GM12873 (cell line): Measurements from ENCODE around the gene STAMBP.

ENCODE experiments used
- TF ChIP-seq, protein P1 (sequence below): IDR thresholded peaks from 2 replicates; pipeline ENCODE4 v1.5.1; 2012; ENCODE audit warnings: low read depth, mild to moderate bottlenecking, moderate library complexity, low read length, control low read depth; ENCODE audit not compliant: insufficient read depth; ENCODE audit errors: missing control alignments

The STAMBP gene

DNA sequence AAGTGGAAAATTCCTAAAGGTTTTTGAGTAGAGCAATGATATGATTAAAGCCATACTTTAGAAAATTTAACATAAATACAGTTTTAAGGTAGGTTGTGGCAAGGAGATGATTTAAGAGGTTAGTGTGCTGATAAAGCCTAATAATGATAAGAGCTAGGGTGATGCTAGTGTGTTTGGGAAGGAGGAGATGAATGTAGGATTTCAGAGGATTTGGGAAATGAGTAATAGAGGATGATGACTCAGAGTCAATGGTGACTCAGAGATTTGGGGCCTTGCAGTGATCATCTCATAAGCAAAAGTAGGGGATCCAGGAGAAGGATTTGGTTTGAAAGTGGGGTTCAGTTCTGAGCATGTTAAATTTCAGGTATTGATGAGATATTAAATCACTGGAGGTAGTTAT, 23.3 kb downstream of the STAMBP start:
- TF ChIP-seq, protein P1, sequence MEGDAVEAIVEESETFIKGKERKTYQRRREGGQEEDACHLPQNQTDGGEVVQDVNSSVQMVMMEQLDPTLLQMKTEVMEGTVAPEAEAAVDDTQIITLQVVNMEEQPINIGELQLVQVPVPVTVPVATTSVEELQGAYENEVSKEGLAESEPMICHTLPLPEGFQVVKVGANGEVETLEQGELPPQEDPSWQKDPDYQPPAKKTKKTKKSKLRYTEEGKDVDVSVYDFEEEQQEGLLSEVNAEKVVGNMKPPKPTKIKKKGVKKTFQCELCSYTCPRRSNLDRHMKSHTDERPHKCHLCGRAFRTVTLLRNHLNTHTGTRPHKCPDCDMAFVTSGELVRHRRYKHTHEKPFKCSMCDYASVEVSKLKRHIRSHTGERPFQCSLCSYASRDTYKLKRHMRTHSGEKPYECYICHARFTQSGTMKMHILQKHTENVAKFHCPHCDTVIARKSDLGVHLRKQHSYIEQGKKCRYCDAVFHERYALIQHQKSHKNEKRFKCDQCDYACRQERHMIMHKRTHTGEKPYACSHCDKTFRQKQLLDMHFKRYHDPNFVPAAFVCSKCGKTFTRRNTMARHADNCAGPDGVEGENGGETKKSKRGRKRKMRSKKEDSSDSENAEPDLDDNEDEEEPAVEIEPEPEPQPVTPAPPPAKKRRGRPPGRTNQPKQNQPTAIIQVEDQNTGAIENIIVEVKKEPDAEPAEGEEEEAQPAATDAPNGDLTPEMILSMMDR, result no peak

DNA sequence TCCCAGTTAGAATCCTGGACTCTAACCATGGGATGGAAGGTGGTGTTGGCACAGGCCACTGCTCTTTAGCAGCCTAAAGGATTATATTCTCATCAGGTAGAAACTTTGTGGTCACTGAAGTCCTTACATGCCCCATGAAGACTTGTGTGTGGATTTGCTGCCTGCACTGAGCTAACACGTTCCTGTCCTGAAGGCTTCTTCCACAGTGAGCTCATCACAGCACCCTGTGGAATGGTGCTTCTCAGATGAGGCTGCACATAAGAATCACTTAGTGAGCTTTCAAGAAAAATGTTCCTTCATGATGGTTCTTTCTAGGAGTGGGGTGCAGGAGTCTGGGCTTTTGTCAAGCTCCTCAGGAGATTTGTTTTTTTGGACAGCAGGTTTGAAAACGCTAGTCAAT, 26.8 kb downstream of the STAMBP start:
- TF ChIP-seq, protein P1, result no peak

DNA sequence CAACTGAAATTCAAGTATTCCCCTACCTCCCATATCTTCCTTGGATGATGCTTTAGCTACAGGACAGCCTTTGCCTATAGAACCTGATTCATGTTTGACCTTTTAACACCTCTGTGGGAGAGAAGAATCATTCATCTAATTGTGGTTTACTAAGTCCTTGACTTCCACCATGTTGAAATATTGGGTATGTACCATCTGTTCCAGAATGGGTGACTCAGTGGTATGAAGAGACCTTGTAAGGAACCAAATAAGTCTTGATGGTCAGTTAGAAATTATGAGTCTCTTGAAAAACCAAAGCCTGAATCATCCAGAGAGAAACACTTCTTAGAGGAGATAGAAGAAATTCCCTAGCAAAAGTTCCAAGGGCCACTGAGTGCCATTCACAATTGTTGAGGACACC, 27.5 kb downstream of the STAMBP start:
- TF ChIP-seq, protein P1, result no peak

DNA sequence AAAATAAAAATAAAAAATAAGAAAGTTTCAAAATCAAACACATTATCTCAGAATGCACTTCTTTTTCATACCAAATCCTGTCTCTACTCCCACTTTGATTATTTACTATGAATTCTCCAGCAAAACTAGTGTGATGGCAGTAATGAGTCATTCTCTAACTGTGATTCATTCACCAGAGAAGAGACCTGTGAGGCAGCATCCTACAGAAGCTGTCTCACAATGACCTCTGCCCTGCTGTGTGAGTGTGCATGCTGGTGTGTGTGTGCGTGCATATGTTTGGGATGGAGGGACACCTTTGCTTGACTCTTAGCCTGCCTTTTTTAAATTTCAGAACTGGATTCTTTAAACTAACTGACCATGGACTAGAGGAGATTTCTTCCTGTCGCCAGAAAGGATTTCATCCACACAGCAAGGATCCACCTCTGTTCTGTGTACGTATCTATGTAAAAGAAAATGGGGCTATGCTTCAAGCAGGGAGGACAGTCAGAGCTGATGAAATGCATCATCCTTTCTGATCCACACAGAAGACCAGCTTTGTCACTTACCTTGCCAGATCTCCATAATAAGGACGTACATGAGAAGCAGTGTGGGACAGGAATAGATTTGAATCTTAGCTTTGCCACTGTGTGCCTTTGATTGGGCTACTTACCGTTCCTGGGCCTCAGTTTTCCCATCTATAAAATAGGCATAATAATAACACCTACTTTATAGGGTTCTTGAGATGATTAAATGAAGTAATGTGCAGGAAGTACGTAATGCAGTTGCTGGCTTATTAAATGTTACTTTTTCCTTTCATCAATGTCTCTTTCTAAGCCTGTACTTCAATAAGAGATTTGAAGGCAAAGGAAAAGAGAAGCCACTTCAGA, 31.2 kb downstream of the STAMBP start:
- TF ChIP-seq, protein P1, result no peak

DNA sequence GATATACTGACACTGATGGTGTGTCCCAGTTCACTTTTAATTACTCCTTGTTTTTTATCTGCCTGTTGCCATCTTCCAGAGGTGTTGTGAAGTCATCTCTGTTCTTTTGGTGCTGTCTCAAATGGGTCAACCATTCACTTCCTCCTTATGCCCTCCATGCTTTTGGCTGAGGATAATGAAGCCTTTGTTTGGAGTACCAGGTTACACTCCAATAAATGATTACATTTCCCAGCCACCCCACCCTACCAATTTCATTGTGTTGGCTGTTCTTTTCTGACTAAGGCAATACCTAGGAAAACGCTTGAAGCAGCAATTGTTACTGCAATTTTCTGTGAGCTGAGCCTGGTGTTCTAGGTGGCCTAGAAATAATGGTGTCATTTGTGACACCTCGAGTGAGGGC, 34.2 kb downstream of the STAMBP start:
- TF ChIP-seq, protein P1, result no peak

DNA sequence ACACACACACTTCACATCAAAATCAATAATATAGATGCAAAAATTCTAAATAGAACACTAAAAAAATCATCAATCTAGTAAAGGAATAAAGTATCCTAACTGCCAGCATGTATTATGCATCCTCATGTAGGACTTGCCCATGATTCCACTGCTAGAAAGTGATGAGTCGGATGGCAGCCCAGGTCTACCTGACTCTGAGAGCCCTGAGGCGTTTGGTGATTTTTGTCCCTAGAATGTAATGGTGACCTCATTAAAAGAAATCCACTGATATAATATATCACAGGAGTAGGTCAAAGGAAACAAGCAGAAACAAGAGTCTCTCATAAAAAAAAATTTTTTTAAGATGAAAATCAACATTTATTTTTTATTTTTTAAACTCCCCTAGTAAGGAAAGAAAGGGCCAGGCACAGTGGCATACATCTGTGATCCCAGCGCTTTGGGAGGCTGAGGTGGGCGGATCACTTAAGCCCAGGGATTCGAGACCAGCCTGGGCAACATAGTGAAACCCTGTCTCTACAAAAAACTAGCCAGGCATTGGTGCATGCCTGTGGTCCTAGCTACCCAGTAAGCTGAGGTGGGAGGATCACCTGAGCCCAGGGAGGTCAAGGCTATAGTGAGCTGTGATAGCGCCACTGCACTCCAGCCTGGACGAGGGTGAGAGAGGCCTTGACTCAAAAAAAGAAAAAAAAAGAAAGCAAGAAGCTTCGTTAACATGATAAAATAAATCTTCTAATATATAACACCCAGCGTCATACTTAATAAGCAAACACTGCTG, 39.6 kb downstream of the STAMBP start:
- TF ChIP-seq, protein P1, result no peak

DNA sequence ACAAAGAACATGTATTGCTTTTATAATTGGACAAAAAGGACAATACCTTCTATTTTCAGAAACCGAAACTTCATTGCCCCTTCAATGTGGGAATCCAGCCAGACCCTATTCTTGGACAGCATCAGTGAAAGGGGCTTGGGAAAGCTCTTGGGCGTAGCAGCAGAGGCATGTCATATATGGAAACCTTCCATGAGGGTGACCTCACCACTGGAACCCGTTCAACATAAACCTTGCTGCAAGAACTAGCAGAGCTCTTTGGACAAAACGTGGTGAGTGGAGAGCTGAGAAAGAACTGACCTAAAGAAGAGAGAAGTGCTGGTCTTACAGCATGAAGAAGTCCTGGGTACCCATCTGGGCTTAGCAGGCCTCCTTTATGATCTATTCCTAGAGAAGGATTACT, 41.3 kb downstream of the STAMBP start:
- TF ChIP-seq, protein P1, result no peak
